ENCODE results near the gene NCMAP.

NCMAP gene

DNA sequence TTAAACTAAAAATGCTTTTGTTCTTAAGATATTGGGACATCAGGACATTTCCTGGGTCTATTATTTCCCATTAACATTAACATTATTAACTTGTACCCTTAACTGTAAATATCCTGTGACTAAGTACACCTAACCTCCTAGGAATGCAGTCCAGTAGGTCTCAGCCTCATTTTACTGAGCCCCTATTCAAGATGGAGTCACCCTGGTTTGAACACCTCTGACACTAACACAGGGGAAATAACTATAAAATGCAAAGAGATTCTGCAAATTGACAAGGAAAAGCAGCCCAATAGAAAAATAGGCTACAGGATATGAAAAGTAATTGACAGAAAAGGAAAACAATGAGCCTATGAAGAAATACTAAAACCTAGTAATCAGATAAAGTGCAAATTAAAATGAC, 11.6 kb upstream of the NCMAP start:
- no peak for DNase-seq

DNA sequence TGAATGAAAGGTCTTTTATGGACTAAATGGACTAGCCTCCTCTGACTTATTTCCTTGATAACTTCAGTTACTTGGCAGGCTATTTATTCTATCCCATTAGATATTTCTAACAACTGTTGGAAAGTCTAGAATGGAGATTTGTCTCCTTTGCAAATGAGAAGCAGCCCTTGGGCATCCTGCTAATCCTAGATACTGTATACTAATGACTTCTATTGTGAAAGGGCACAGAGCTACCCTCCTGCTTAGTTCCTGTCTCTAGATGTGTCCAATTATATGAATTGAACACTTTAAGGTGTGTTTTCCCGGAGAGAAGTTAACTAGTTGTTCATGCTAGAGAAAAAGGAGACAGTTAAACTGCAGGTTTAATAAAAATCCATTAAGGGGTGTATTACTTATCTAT, 10.2 kb upstream of the NCMAP start:
- DNase-seq: no peak

DNA sequence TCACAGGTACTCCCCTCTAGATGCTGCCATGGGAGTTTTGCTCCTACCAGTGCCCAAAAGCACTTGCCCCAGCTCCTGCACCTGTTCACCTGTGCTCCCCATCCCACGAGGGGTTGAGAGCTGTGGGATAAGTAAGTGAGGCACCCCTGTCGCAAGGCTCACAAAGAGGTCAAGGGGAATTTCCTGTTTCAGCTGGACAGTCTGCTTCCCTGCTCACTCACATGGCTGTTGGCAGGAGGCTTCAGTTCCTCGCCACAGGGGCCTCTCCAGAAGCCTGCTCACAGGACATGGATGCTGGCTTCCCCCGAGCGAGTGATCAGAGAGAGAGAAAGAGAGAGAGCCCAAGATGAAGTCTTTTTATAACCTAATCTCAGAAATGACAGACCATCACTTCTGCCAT, 8.7 kb upstream of the NCMAP start:
- DNase-seq: no peak

DNA sequence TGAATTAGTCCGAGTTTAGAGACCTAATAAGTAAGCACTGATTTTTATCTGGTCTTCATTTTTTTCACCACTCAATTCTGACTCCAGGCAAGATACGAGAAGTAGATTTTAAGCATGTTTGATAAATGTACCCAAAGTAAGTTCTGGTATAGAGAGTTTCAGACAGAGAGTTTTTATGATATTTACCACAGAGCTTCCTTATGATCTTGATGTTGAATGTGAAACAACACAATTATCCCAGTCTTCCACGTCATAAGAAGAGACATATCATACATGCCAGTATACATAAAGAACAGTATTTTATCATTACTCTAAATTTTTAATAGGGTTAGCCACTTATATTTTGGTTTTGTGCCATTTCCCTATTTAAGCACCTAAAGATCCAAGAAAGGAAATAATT, 7.8 kb upstream of the NCMAP start:
- no peak for DNase-seq

DNA sequence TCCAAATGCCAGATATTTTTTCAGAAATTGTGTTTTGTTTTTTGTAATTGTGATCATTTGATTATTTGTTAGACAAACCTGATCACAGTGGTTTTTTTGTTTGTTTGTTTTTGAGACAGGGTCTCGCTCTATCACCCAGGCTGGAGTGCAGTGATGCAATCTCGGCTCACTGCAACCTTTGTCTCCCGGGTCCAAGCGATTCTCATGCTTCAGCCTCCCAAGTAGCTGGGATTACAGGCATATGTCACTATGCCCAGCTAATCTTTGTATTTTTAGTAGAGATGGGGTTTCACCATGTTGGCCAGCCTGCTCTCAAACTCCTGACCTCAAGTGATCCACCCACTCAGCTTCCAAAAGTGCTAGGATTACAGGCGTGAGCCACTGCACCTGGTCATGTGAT, 6.7 kb upstream of the NCMAP start:
- peak; percentile 9 for DNase-seq

DNA sequence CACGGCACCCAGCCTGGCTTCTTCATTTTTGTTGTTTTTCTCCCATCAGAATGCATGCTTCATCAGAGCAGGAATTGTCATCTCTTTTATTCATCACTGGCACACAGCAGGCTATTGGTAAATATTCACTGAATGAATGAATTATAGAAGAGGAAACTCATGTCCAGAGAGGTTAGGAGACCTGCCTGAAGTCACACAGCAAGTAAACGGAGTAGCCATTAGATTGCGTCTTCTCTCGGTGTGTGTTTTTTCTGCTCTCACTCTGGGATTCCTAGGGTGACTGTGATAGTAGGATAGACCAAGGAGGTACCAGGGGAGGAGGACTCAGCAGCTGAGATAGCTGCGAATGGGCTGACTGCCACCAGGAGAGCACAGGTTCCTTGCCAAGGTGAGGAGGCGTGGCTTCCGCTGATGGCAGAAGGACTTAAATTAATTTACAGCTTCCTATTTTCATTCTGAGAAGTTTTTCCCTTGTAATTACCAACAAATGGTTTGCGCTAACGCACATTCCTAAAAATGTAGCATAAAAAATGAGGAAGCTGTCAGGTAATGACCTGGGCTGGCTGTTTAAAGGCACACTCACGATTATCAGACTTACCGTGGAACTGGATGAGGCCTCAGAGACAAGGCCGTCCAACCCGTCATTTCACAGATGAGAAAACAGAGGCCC, 4.5 kb upstream of the NCMAP start:
- DNase-seq: no peak

DNA sequence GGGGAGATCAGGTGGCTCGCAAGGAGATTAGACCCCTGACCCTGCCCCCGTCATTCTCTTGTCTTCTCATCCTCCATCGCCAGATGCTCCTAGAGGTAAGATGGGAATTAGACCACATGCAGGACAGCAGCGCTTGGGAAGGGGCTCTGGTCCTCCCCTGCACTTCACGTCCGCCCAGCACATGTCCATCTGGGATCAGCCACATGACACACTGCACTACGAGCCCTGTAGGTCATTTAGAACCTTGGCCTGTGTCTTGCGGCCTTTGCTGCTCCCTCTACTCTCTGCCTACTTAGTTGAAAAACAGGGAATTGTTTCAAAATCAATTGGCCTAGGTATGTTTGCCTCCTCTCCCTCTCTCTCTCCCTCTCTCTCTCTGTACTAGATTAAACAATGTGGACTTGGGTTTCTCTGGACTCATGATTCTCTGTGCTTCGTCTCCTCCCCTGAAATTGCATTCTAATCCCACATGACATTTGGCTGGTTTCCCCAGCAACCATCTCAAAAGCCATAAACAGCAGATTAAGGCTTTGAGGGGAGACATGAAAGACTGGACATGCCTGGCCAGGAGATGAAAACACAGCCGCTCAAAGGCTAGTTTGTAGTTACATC, 3.8 kb upstream of the NCMAP start:
- DNase-seq: peak; percentile 80

DNA sequence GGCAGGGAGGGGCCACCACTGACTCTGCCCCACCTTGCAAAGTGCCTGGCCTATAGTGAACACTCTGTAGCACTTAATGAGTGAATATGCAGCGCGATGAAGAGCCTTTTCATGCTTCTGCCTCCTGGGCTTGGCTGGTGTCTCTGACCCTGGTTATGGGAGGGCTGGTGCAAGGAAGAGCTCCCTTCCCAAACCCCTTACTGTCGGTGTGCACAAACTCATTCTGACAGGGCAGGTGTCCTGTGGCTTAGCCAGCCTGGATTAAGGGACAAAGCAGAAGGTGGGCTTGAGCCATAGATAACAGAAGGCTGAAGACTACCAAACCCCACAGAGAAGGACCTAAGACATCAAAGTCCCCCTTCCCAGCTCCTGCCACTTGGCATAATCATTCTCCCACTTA, 2.0 kb upstream of the NCMAP start:
- peak; percentile 69 for DNase-seq

DNA sequence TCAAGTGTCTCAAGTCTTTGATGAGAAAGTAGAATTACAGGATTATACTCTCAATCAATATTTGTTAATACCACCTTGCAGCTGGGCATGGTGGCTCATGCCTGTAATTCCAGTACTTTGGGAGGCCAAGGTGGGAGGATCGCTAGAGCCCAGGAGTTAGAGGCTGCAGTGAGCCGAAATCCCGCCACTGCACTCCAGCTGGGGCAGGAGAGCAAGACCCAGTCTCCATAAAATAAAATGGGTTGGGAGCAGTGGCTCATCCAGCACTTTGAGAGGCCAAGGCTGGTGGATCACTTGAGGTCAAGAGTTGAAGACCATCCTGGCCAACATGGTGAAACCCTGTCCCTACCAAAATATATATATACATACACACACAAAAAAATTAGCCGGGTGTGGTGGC, 1.2 kb upstream of the NCMAP start:
- no peak for DNase-seq

DNA sequence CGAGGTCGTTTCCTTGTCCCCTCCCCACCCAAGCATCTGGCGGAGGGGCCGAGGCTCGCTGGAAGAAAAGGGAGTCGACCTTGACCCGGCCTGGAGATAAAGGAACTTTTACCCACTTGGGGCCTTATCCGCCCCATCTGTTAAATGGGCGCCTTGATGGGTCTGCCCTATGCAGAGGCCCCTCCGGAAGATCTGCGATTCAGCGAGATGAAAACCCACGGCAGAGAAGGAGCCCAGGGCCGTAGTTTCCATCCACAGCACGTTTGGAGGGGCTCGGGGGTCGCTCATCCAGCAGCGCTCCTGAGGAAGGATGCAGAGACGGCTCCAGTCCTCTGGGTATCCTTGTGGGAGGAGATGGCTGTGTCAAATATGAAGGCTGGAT, 518 bp downstream of the NCMAP start:
- no peak for DNase-seq

DNA sequence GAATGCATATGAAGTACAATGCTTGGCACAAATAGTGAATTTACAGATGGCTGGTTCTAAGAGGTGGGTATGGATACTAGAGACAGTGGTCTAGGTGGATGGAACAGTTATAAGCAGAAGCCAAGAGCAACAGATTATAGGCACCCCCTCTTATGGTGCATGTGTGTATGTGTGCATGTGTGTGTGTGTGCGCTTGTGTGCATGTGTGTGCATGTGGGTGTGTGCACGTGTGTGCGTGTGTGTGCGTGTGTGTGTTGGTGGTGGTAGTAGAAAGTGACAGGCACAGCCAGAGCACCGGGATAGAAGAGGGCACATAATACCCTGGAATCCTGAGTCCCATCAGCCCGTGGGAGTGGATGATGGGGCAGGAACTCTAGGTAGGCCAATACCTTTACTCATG, 1.3 kb downstream of the NCMAP start:
- no peak for DNase-seq

DNA sequence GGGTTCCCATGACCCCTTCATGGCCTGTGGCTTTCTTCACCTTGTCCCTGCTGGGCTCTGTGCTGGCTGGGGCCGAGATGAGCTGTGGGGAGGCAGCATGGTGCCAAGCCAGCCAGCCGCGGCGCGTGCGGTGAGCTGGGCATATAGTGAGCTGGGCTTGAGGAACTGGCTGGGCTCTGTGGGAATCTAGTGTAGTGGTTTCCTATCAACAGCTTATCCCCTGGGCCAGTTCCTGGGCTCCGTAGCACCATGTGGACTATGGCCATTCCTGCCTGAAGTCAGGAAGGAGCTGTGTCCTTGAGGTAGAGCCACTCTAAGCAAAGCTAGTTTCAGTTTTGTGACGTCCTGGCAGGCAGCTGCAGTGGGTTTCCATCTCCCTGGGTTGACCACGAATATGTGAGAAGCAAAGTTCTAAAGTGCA, 1.8 kb downstream of the NCMAP start:
- DNase-seq: no peak

DNA sequence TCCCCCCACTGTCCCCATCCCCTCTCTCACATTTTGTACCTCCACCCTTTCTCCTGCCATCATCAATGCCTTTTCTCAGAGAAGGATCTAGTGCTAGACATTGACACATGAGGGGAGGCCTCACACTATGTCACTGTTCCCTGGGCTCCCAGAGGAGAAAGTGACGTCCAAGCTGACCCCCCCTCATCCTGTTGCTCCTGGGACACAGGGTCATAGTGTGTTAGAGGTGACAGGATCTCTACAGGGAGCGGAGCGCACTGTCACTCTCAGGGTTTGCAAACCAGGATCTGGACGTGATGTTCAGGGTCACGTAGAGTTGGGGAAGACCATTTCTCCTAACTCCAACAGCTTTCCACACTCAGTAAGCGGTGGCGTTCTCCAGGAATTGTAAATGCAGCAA, 2.6 kb downstream of the NCMAP start:
- DNase-seq: no peak

DNA sequence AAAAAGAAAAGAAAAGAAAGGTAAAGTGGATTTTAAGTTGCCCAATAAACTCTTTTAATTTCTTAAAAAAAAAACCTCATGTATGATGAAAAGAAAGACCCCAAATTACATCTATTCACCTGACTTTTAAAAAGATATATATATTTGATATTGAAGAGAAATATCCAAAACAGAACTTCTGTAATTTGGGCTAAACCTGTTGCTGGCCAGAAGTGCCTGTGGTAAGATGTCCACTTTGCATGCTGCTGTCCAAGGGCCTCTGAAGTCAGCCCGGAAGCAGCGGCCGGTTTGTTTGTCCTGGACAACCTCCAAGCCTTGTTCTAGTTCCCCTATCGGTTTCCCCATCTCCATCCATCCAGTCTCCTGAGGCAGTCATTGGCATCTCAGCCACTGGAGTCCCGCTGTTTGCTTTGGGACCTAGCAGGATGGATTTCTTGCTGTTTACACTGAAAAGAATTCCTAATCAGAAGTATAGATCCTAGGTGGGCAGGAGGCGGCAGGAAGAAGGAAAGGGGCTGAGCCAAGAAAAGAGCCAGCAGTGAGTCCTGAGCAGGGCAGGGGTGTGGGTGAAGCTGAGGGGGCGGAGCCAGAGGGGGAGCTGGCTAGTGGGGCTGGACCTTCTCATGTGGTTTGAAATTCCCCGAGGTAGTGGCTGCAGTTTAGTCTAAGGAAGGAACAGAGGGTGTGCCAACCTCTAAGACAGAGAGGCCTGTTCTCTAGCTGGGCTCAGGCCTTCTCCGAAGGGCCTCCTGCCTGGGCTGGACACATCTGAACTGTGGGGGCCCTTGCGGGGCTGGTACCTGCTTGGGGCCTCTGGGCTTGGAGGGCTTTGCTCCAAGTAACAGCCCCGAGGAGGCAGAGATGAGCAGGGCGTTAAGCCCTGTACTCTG, 3.3 kb downstream of the NCMAP start:
- no peak for DNase-seq

DNA sequence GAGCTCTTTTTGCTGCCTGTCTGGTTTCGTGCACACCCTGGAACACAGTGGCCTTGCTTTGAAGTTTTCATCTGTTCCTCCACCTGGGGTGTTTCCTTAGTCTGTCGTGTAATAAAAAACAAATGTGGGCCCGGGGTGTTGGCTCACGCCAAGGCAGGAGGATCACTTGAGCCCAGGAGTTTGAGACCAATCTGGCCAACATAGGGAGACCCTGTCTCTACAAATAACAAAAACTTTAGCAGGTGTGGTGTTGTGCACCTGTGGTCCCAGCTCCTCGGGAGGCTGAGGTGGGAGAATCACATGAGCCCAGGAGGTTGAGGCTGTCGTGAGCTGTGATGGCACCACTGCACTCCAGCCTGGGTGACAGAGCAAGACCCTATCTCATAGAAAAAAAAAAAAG, 4.5 kb downstream of the NCMAP start:
- no peak for DNase-seq

DNA sequence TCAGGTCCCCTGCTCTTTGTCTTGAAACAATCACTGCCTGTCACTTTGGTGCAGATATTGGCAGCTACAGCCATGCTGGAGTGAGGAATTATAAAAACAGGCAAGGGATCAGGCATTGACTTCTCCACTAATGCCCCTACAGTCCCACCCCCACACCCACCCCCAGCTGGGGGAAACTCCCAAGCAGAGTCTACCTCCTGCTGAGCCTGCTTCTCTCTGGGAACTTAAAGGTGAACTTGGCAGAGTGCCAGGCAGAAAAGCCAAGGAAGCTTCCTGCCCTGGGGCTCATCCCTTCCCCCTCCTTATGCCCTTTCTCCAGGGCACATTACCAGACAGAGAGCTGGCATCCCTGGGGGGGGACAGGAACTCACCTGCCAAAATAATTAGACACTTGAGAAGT, 6.7 kb downstream of the NCMAP start:
- DNase-seq: peak; percentile 94

DNA sequence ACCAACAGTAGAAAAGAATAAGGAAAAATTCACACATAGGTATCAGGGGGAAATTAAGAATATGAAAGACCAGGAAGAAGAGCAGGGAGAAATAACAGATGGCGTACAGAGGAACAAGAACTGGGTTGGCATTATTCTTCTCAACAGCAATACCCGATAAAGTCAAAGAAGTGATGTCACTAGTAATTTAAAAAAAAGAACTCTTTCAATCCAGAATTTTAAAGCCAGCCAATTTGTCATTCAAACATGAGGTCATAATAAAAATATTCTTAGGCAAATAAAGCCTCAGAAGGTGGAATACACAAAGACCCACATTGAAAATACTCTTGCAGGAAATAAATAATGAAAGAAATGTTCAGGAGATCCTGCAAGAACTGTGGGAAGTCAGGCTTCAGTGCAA, 8.8 kb downstream of the NCMAP start:
- DNase-seq: no peak

DNA sequence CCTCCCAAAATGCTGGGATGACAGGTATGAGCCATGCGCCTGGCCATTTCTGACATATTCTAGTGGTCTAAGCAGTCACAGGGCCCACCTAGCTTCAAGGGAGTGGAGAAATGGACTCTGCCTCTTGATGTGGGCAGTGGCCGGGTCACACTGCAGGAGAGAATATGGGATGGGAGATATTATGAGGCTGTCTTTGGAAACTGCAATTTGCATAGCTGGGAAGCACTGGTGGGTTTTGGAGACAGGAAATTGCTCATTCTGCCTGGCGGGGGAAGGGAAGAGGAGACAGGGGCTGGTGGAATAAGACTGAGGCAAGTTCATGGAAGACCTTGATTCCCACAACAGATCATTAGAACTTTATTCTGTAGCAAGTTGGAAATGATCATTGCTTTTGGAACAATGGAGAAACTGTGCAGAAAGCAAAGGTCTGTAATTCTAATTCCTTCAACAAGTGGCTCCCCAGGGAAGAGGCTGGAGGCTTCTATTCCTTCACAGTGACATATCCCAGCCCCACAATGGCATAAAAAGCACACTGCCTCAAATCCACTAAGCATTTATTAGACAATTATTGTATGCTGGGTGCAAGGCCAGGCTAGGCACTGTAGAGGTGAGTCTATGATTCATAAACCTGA, 10.5 kb downstream of the NCMAP start:
- DNase-seq: no peak

DNA sequence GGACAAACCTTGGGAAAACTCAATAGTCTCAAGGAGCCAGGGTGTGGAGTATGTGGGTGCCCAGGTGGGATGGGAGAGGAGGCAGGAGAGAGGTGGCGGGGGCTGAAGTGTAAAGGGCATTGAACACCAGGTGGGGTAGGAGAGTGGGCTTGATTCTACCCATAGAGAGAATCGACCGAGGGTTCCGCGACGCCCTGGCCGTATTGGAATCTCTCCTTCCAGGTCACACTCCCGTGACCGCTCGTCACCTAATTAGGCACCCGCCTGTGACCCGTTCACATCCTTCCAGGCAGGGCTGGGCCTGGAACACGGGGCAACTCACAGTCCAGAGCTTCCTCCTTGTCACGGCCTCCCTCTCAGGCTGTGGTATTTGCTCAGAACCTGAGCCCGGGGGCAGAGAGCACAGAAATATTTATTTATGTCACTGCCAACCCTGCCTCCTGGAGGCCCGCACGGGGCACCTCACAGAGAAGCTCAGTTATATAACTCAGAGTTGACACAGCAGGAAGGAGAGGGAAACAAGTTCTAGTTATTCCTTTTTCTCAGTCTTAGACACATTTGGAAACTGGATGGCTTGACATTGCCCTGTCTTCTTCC, 12.0 kb downstream of the NCMAP start:
- DNase-seq: no peak

DNA sequence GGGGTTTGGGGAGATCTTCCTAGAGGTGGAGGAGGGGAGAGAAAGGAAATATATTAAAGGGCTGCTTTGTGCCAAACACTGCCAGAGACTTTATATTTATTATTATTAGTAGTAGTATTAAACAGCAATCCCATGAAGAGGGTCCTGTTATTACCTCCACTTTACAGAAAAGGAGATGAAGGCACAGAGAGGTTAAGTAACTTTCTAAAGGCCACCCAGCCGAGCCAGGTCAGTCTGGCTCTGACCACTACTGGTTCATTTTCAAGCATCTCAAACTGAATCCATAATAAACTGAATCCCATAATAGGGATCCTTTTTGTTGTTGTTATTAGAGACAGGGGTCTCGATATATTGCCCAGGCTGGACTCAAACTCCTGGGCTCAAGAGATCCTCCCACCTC, 12.6 kb downstream of the NCMAP start:
- DNase-seq: no peak

DNA sequence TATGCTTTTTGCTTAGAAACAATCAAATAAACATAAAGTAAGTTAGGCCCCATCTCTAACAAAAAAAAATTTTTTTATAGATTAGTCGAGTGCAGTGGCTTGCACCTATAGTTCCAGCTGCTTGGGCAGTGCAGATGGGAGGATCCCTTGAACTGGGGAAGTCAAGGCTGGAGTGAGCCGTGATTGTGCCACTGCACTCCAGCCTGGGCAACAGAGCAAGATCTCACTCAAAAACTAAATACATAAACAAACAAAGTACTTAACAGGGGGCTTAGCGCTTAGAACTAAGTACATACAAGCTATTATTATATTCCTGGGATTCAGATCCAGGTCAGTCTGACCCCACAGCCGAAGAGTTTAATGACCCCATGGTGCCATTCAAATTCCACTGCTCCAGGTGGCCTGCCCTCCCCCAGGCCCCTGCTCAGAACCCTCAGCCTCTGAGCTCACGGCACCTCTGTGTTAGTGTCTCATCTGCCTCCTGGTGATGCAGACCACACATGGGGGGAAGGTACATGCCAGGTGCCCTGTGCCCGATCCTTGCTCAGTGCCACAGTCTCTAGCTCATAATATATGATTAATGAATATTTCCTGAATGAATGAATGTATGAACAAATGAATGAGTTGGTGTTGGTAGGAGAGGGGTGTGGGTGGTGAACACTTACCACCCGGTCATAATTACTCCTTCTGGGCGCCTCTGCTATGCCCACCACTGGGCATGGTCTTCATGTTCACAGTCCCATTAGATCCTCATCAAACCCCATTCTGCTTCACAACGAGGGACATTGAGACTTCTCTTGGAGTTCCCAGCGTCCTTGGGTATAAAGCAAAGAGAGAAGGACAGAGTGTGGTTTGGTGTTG, 14.6 kb downstream of the NCMAP start:
- DNase-seq: no peak

DNA sequence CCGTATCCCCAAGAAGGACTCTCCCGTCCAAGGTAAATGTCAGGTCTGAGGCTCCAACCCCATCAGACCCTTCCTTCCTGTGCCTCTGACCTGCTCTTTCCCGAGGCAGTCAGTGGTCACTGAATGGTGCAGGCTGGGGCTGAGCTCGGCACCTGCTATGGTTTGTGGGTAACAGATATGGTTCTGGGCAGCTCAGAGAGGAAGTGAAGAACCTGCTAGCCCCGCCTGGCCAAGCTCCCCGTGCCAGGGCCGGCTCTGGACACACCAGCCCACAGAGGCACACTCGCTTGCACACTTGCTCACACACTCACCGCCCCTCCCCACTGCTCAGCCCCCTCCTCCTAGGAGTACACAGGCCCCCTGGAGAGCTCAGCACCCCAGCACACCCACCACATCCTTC, 16.4 kb downstream of the NCMAP start:
- DNase-seq: no peak
